ENCODE data around the gene INAVA. TPM values are rescaled to one million over a fixed set of nuclear protein-coding genes. Genes with fewer than 3 reads are reported as not detected.

INAVA gene
- total and polyA plus RNA-seq, 2 donors (not counting 1 experiment from before 2014, with no cell fraction given), result 0.02 TPM; not detected in 1

- no peak for DNase-seq (ENCODE audit: low read depth in 2 of 2)
- H3K36me3 ChIP-seq (ENCODE audit: control insufficient read depth, insufficient read depth, low read length), result no peaks in the 10 kb centered on the region
- H3K9me3 ChIP-seq (ENCODE audit: control insufficient read depth, insufficient read depth, low read depth, low read length), result no peaks in the 10 kb centered on the region
These were observed 54.9 kb downstream of the INAVA start for GRCh38 chr1:200949626-200950025.

GRCh38 chr1:200951016-200951415 lies 56.3 kb downstream of the INAVA start:
- H3K27me3 ChIP-seq (ENCODE audit: control insufficient read depth, insufficient read depth, low read length), result no peaks in the 10 kb centered on the region
- no peaks in the 10 kb centered on the region for H3K79me2 ChIP-seq (ENCODE audit: control insufficient read depth, insufficient read depth, low read length)
- no peak overlapping the region for H3K4me3 ChIP-seq (replicated peaks in 1 of 4; ENCODE audit: control extremely low read depth in 1 of 4, insufficient read depth in 1 of 4, low read depth in 3 of 4, low read length in 4 of 4)
- H3K4me1 ChIP-seq (ENCODE audit: control insufficient read depth, extremely low read depth, insufficient read depth, low read length), result no peaks in the 10 kb centered on the region
- no peak overlapping the region for H3K9ac ChIP-seq (ENCODE audit: insufficient read depth, low read length)
- no peak overlapping the region for H2AFZ ChIP-seq (ENCODE audit: low read length)
- H3K4me2 ChIP-seq (ENCODE audit: extremely low read depth, insufficient read depth, low read length), result no peak overlapping the region
- H3K27ac ChIP-seq (ENCODE audit: insufficient read depth, low read length), result no peak overlapping the region
- H3K36me3 ChIP-seq (ENCODE audit: control insufficient read depth, insufficient read depth, low read length), result no peaks in the 10 kb centered on the region
- TF ChIP-seq, protein P1, sequence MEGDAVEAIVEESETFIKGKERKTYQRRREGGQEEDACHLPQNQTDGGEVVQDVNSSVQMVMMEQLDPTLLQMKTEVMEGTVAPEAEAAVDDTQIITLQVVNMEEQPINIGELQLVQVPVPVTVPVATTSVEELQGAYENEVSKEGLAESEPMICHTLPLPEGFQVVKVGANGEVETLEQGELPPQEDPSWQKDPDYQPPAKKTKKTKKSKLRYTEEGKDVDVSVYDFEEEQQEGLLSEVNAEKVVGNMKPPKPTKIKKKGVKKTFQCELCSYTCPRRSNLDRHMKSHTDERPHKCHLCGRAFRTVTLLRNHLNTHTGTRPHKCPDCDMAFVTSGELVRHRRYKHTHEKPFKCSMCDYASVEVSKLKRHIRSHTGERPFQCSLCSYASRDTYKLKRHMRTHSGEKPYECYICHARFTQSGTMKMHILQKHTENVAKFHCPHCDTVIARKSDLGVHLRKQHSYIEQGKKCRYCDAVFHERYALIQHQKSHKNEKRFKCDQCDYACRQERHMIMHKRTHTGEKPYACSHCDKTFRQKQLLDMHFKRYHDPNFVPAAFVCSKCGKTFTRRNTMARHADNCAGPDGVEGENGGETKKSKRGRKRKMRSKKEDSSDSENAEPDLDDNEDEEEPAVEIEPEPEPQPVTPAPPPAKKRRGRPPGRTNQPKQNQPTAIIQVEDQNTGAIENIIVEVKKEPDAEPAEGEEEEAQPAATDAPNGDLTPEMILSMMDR (conservative IDR thresholded peaks at IDR 0.05 in 1 of 2, IDR thresholded peaks at IDR 0.05 in 1 of 2; ENCODE audit: low read depth in 1 of 2, low read length in 2 of 2), result no peak
- no peak for TF ChIP-seq EZH2 (IDR thresholded peaks at IDR 0.05; ENCODE audit: low read length, missing control alignments)
- no peak for DNase-seq (ENCODE audit: low read depth in 2 of 2)
- H4K20me1 ChIP-seq (ENCODE audit: control insufficient read depth, extremely low read depth, insufficient read depth, low read length), result no peaks in the 10 kb centered on the region
- H3K9me3 ChIP-seq (ENCODE audit: control insufficient read depth, insufficient read depth, low read depth, low read length), result no peaks in the 10 kb centered on the region

More at GRCh38 chr1:200949626-200950025, 54.9 kb downstream of the INAVA start:
- no peak overlapping the region for H3K27ac ChIP-seq (ENCODE audit: insufficient read depth, low read length)
- H3K27me3 ChIP-seq (ENCODE audit: control insufficient read depth, insufficient read depth, low read length), result no peaks in the 10 kb centered on the region
- no peaks in the 10 kb centered on the region for H3K4me1 ChIP-seq (ENCODE audit: control insufficient read depth, extremely low read depth, insufficient read depth, low read length)
- no peaks in the 10 kb centered on the region for H4K20me1 ChIP-seq (ENCODE audit: control insufficient read depth, extremely low read depth, insufficient read depth, low read length)
- H3K4me2 ChIP-seq (ENCODE audit: extremely low read depth, insufficient read depth, low read length), result no peak overlapping the region
- TF ChIP-seq EZH2 (IDR thresholded peaks at IDR 0.05; ENCODE audit: low read length, missing control alignments), result no peak
- TF ChIP-seq, protein P1 (conservative IDR thresholded peaks at IDR 0.05 in 1 of 2, IDR thresholded peaks at IDR 0.05 in 1 of 2; ENCODE audit: low read depth in 1 of 2, low read length in 2 of 2), result no peak
- H3K4me3 ChIP-seq (replicated peaks in 1 of 4; ENCODE audit: control extremely low read depth in 1 of 4, insufficient read depth in 1 of 4, low read depth in 3 of 4, low read length in 4 of 4), result no peak overlapping the region
- no peak overlapping the region for H3K9ac ChIP-seq (ENCODE audit: insufficient read depth, low read length)
- H2AFZ ChIP-seq (ENCODE audit: low read length), result no peak overlapping the region
- H3K79me2 ChIP-seq (ENCODE audit: control insufficient read depth, insufficient read depth, low read length), result no peaks in the 10 kb centered on the region

GRCh38 chr1:200954434-200954833 lies 59.7 kb downstream of the INAVA start:
- no peaks in the 10 kb centered on the region for H3K9me3 ChIP-seq (ENCODE audit: control insufficient read depth, insufficient read depth, low read depth, low read length)
- H3K4me2 ChIP-seq (ENCODE audit: extremely low read depth, insufficient read depth, low read length), result no peak overlapping the region
- no peaks in the 10 kb centered on the region for H3K4me1 ChIP-seq (ENCODE audit: control insufficient read depth, extremely low read depth, insufficient read depth, low read length)
- no peaks in the 10 kb centered on the region for H4K20me1 ChIP-seq (ENCODE audit: control insufficient read depth, extremely low read depth, insufficient read depth, low read length)
- no peak overlapping the region for H2AFZ ChIP-seq (ENCODE audit: low read length)
- no peak overlapping the region for H3K9ac ChIP-seq (ENCODE audit: insufficient read depth, low read length)
- no peaks in the 10 kb centered on the region for H3K36me3 ChIP-seq (ENCODE audit: control insufficient read depth, insufficient read depth, low read length)
- no peak for DNase-seq (ENCODE audit: low read depth in 2 of 2)
- no peak overlapping the region for H3K27ac ChIP-seq (ENCODE audit: insufficient read depth, low read length)
- no peak overlapping the region for H3K4me3 ChIP-seq (replicated peaks in 1 of 4; ENCODE audit: control extremely low read depth in 1 of 4, insufficient read depth in 1 of 4, low read depth in 3 of 4, low read length in 4 of 4)
- no peak for TF ChIP-seq EZH2 (IDR thresholded peaks at IDR 0.05; ENCODE audit: low read length, missing control alignments)
- TF ChIP-seq, protein P1 (conservative IDR thresholded peaks at IDR 0.05 in 1 of 2, IDR thresholded peaks at IDR 0.05 in 1 of 2; ENCODE audit: low read depth in 1 of 2, low read length in 2 of 2), result no peak
- no peaks in the 10 kb centered on the region for H3K27me3 ChIP-seq (ENCODE audit: control insufficient read depth, insufficient read depth, low read length)
- no peaks in the 10 kb centered on the region for H3K79me2 ChIP-seq (ENCODE audit: control insufficient read depth, insufficient read depth, low read length)
